ENCODE results near the gene TMEM270. TPM values are rescaled to one million over a fixed set of nuclear protein-coding genes. Genes with fewer than 3 reads are reported as not detected.

TMEM270 gene
- polyA plus RNA-seq, 4 donors, result 0.18 to 0.19 TPM; not detected in 2

- Histone ChIP-seq H3K36me3 (ENCODE audit: control insufficient read depth in 3 of 3, insufficient read depth in 2 of 3, low read depth in 1 of 3, low read length in 3 of 3) (no peaks in the 10 kb centered on the region), H3K27ac (ENCODE audit: low read depth in 1 of 3, low read length in 2 of 3) (peak overlapping the region in 1 of 3 donors; percentile 40), H3K9me3 (ENCODE audit: control insufficient read depth in 2 of 2, insufficient read depth in 1 of 2, low read depth in 1 of 2, low read length in 1 of 2) (peaks cover 0 to 7% of the 10 kb centered on the region in 2 donors), H3K4me3 (ENCODE audit: low read depth in 1 of 3, low read length in 3 of 3) (no peak overlapping the region), H3K4me1 (ENCODE audit: control insufficient read depth in 3 of 3, insufficient read depth in 2 of 3, low read depth in 1 of 3, low read length in 2 of 3) (no peaks in the 10 kb centered on the region), H3K27me3 (ENCODE audit: control insufficient read depth in 3 of 3, insufficient read depth in 3 of 3, low read length in 3 of 3) (no peaks in the 10 kb centered on the region)
- DNase-seq (no peak), FAIRE-seq (no peak)
- 59 to 60% (median 59%) methylated on average over 5 of the region's 5 CpGs for WGBS, 3 donors
Observed at GRCh38 chr7:73900286-73900685, 39.3 kb downstream of the TMEM270 start.

- Histone ChIP-seq H3K4me1 (ENCODE audit: control insufficient read depth in 3 of 3, insufficient read depth in 2 of 3, low read depth in 1 of 3, low read length in 2 of 3) (no peaks in the 10 kb centered on the region), H3K36me3 (ENCODE audit: control insufficient read depth in 3 of 3, insufficient read depth in 2 of 3, low read depth in 1 of 3, low read length in 3 of 3) (no peaks in the 10 kb centered on the region), H3K9me3 (ENCODE audit: control insufficient read depth in 2 of 2, insufficient read depth in 1 of 2, low read depth in 1 of 2, low read length in 1 of 2) (peaks cover 0 to 6% of the 10 kb centered on the region in 2 donors), H3K27me3 (ENCODE audit: control insufficient read depth in 3 of 3, insufficient read depth in 3 of 3, low read length in 3 of 3) (no peaks in the 10 kb centered on the region), H3K27ac (ENCODE audit: low read depth in 1 of 3, low read length in 2 of 3) (no peak overlapping the region), H3K4me3 (ENCODE audit: low read depth in 1 of 3, low read length in 3 of 3) (no peak overlapping the region)
- FAIRE-seq, result no peak
- DNase-seq, result no peak
- WGBS, 3 donors, result 76 to 92% (median 89%) methylated on average over 3 of the region's 3 CpGs
Observed at GRCh38 chr7:73901231-73901822, 40.4 kb downstream of the TMEM270 start.

- H3K36me3 ChIP-seq (ENCODE audit: control insufficient read depth in 3 of 3, insufficient read depth in 2 of 3, low read depth in 1 of 3, low read length in 3 of 3), result no peaks in the 10 kb centered on the region
- H3K4me1 ChIP-seq (ENCODE audit: control insufficient read depth in 3 of 3, insufficient read depth in 2 of 3, low read depth in 1 of 3, low read length in 2 of 3), result no peaks in the 10 kb centered on the region
- DNase-seq (no peak), FAIRE-seq (no peak)
- no peaks in the 10 kb centered on the region for H3K27me3 ChIP-seq (ENCODE audit: control insufficient read depth in 3 of 3, insufficient read depth in 3 of 3, low read length in 3 of 3)
- no peak overlapping the region for H3K27ac ChIP-seq (ENCODE audit: low read depth in 1 of 3, low read length in 2 of 3)
- no peak overlapping the region for H3K4me3 ChIP-seq (ENCODE audit: low read depth in 1 of 3, low read length in 3 of 3)
- 81 to 93% (median 84%) methylated on average over 14 to 15 of the region's 15 CpGs for WGBS, 3 donors
- no peaks in the 10 kb centered on the region for H3K9me3 ChIP-seq (ENCODE audit: control insufficient read depth in 2 of 2, insufficient read depth in 1 of 2, low read depth in 1 of 2, low read length in 1 of 2)
Observed at GRCh38 chr7:73901823-73902597, 41.1 kb downstream of the TMEM270 start.

- WGBS, 3 donors, result 83 to 88% (median 86%) methylated on average over 14 to 15 of the region's 15 CpGs
- H3K9me3 ChIP-seq (ENCODE audit: control insufficient read depth in 2 of 2, insufficient read depth in 1 of 2, low read depth in 1 of 2, low read length in 1 of 2), result no peaks in the 10 kb centered on the region
- FAIRE-seq (no peak), DNase-seq (no peak)
- H3K27me3 ChIP-seq (ENCODE audit: control insufficient read depth in 3 of 3, insufficient read depth in 3 of 3, low read length in 3 of 3), result no peaks in the 10 kb centered on the region
- no peak overlapping the region for H3K4me3 ChIP-seq (ENCODE audit: low read depth in 1 of 3, low read length in 3 of 3)
- no peaks in the 10 kb centered on the region for H3K4me1 ChIP-seq (ENCODE audit: control insufficient read depth in 3 of 3, insufficient read depth in 2 of 3, low read depth in 1 of 3, low read length in 2 of 3)
- H3K27ac ChIP-seq (ENCODE audit: low read depth in 1 of 3, low read length in 2 of 3), result no peak overlapping the region
- H3K36me3 ChIP-seq (ENCODE audit: control insufficient read depth in 3 of 3, insufficient read depth in 2 of 3, low read depth in 1 of 3, low read length in 3 of 3), result no peaks in the 10 kb centered on the region
Observed at GRCh38 chr7:73903321-73904218, 42.6 kb downstream of the TMEM270 start.

- WGBS, 3 donors, result 58 to 71% (median 62%) methylated on average over 21 to 24 of the region's 24 CpGs
Observed at GRCh38 chr7:73904219-73905137, 43.5 kb downstream of the TMEM270 start.

GRCh38 chr7:73905360-73905759, 44.4 kb downstream of the TMEM270 start:
- H3K27me3 ChIP-seq (ENCODE audit: control insufficient read depth in 3 of 3, insufficient read depth in 3 of 3, low read length in 3 of 3), result no peaks in the 10 kb centered on the region
- FAIRE-seq, result no peak
- no peak for DNase-seq
- H3K27ac ChIP-seq (ENCODE audit: low read depth in 1 of 3, low read length in 2 of 3), result no peak overlapping the region
- H3K4me1 ChIP-seq (ENCODE audit: control insufficient read depth in 3 of 3, insufficient read depth in 2 of 3, low read depth in 1 of 3, low read length in 2 of 3), result no peaks in the 10 kb centered on the region
- no peaks in the 10 kb centered on the region for H3K9me3 ChIP-seq (ENCODE audit: control insufficient read depth in 2 of 2, insufficient read depth in 1 of 2, low read depth in 1 of 2, low read length in 1 of 2)
- no peak overlapping the region for H3K4me3 ChIP-seq (ENCODE audit: low read depth in 1 of 3, low read length in 3 of 3)
- 91 to 96% (median 93%) methylated on average over 15 of the region's 15 CpGs for WGBS, 3 donors
- no peaks in the 10 kb centered on the region for H3K36me3 ChIP-seq (ENCODE audit: control insufficient read depth in 3 of 3, insufficient read depth in 2 of 3, low read depth in 1 of 3, low read length in 3 of 3)

More at GRCh38 chr7:73904219-73905137, 43.5 kb downstream of the TMEM270 start:
- H3K4me1 ChIP-seq (ENCODE audit: control insufficient read depth in 3 of 3, insufficient read depth in 2 of 3, low read depth in 1 of 3, low read length in 2 of 3), result no peaks in the 10 kb centered on the region
- no peak for FAIRE-seq
- no peak overlapping the region for H3K4me3 ChIP-seq (ENCODE audit: low read depth in 1 of 3, low read length in 3 of 3)
- H3K9me3 ChIP-seq (ENCODE audit: control insufficient read depth in 2 of 2, insufficient read depth in 1 of 2, low read depth in 1 of 2, low read length in 1 of 2), result no peaks in the 10 kb centered on the region
- H3K27ac ChIP-seq (ENCODE audit: low read depth in 1 of 3, low read length in 2 of 3), result no peak overlapping the region
- no peak for DNase-seq
- H3K36me3 ChIP-seq (ENCODE audit: control insufficient read depth in 3 of 3, insufficient read depth in 2 of 3, low read depth in 1 of 3, low read length in 3 of 3), result no peaks in the 10 kb centered on the region
- no peaks in the 10 kb centered on the region for H3K27me3 ChIP-seq (ENCODE audit: control insufficient read depth in 3 of 3, insufficient read depth in 3 of 3, low read length in 3 of 3)

GRCh38 chr7:73906874-73907273, 45.9 kb downstream of the TMEM270 start:
- Histone ChIP-seq H3K4me1 (ENCODE audit: control insufficient read depth in 3 of 3, insufficient read depth in 2 of 3, low read depth in 1 of 3, low read length in 2 of 3) (no peaks in the 10 kb centered on the region), H3K27me3 (ENCODE audit: control insufficient read depth in 3 of 3, insufficient read depth in 3 of 3, low read length in 3 of 3) (no peaks in the 10 kb centered on the region), H3K4me3 (ENCODE audit: low read depth in 1 of 3, low read length in 3 of 3) (no peak overlapping the region), H3K27ac (ENCODE audit: low read depth in 1 of 3, low read length in 2 of 3) (no peak overlapping the region), H3K36me3 (ENCODE audit: control insufficient read depth in 3 of 3, insufficient read depth in 2 of 3, low read depth in 1 of 3, low read length in 3 of 3) (no peaks in the 10 kb centered on the region), H3K9me3 (ENCODE audit: control insufficient read depth in 2 of 2, insufficient read depth in 1 of 2, low read depth in 1 of 2, low read length in 1 of 2) (no peaks in the 10 kb centered on the region)
- WGBS, 3 donors, result 79 to 83% (median 79%) methylated on average over 13 of the region's 13 CpGs
- DNase-seq, result no peak
- no peak for FAIRE-seq

Data from small intestine (tissue), 7 donors.